ENCODE results near the gene STARD3. TPM values are rescaled to one million over a fixed set of nuclear protein-coding genes. Genes with fewer than 3 reads are reported as not detected.
A peak's percentile ranks its signal among the peaks of the same experiment; 100 is the strongest.

Gene STARD3
- polyA plus RNA-seq, 2 of the 4 experiments (the other 2 are of a cell fraction): 54.6 to 56.0 TPM

GRCh38 chr17:39687101-39687545 lies 50.2 kb downstream of the STARD3 start:
- Histone ChIP-seq H3K27ac (peak overlapping the region; percentile 80 to 92), H3K4me1 (peaks cover 7% of the 10 kb centered on the region), H3K4me3 (peak overlapping the region; percentile 61), H3K9me3 (no peaks in the 10 kb centered on the region), H3K4me2 (peak overlapping the region; percentile 87)
- DNase-seq (ENCODE audit: low read depth in 1 of 2, low spot score in 1 of 2): no peak
- FAIRE-seq: no peak
- ATAC-seq: no peak
- ChIA-PET POLR2A (interaction anchor here (0.7 to 2.9 kb wide), 6 partner anchors 8 to 44 kb away, joined by 3 to 60 read pairs (median 5); partner anchors contain the start of genes ERBB2 and MIEN1), CTCF (interaction anchor here (0.6 to 50.7 kb wide), 8 partner anchors 8 to 473 kb away, joined by 3 to 1391 read pairs (median 4); partner anchors contain the start of genes MIEN1, PNMT, PPP1R1B and STARD3)
- TF ChIP-seq ZNF302 (CRISPR knock-in tag; IDR thresholded peaks at IDR 0.05) (no peak), HOXA7 (CRISPR knock-in tag; IDR thresholded peaks at IDR 0.05) (no peak), GATA3 (IDR thresholded peaks at IDR 0.05; ENCODE audit: borderline replicate concordance) (0 out of 2 replicates have a peak, but pooled peaks have one; percentile 3)
- 32% methylated on average over 6 of the region's 6 CpGs for WGBS (ENCODE audit: missing lambda C conversion rate)

GRCh38 chr17:39687546-39688474 lies 50.9 kb downstream of the STARD3 start, which contains the start of gene PGAP3:
Gene PGAP3, minus strand, starts transcription at chr17:39688057. Its CDS starts 43 bp downstream, at chr17:39688014.
- Histone ChIP-seq H3K27ac (peak within 1 kb of the TSS; percentile 80 to 92), H3K9me3 (no peaks in the 10 kb centered on the region), H3K4me1 (peaks cover 7% of the 10 kb centered on the region), H3K4me2 (peak within 1 kb of the TSS; percentile 87), H3K4me3 (peak within 1 kb of the TSS; percentile 61)
- ChIA-PET CTCF (interaction anchor here (0.5 to 50.7 kb wide), 14 partner anchors 9 to 66 kb away, joined by 3 to 1391 read pairs (median 4); partner anchors contain the start of genes ERBB2, MIEN1, PNMT and PPP1R1B), POLR2A (interaction anchor here (0.5 to 2.9 kb wide), 20 partner anchors 9 to 488 kb away, joined by 3 to 60 read pairs (median 4); partner anchors contain the start of genes ERBB2, MIEN1, PNMT and RPL19)
- WGBS (ENCODE audit: missing lambda C conversion rate): 3% methylated on average over 42 of the region's 45 CpGs
- peak; percentile 96 to 99 for DNase-seq (ENCODE audit: low read depth in 1 of 2, low spot score in 1 of 2)
- peak; percentile 96 to 97 for ATAC-seq
- no peak for TF ChIP-seq EP300 (IDR thresholded peaks at IDR 0.05)
- 0 out of 2 replicates have a peak, but pooled peaks have one; percentile 6 for TF ChIP-seq GATA3 (IDR thresholded peaks at IDR 0.05; ENCODE audit: borderline replicate concordance)
- TF ChIP-seq MAX (IDR thresholded peaks at IDR 0.05): peak; percentile 55
- TF ChIP-seq SREBF2 (IDR thresholded peaks at IDR 0.05): no peak
- 0 out of 2 replicates have a peak, but pooled peaks have one; percentile 28 for TF ChIP-seq TFCP2L1 (CRISPR knock-in tag; IDR thresholded peaks at IDR 0.05)
- TF ChIP-seq CTCF (IDR thresholded peaks at IDR 0.05): 0 out of 3 replicates have a peak, but pooled peaks have one; percentile 5
- TF ChIP-seq ATOH8 (CRISPR knock-in tag; IDR thresholded peaks at IDR 0.05; ENCODE audit: low read depth): 0 out of 2 replicates have a peak, but pooled peaks have one; percentile 26
- TF ChIP-seq HOXB13 (CRISPR knock-in tag; IDR thresholded peaks at IDR 0.05; ENCODE audit: low read depth): 0 out of 2 replicates have a peak, but pooled peaks have one; percentile 55
- 0 out of 2 replicates have a peak, but pooled peaks have one; percentile 32 for TF ChIP-seq RFX5 (IDR thresholded peaks at IDR 0.05)
- no peak for TF ChIP-seq USF2 (IDR thresholded peaks at IDR 0.05)
- TF ChIP-seq ESRRA (IDR thresholded peaks at IDR 0.05; ENCODE audit: borderline replicate concordance, low read length): no peak
- no peak for TF ChIP-seq RARB (CRISPR knock-in tag; IDR thresholded peaks at IDR 0.05)
- peak; percentile 64; the same call in 1 of the 2 replicates for TF ChIP-seq EHMT2 (IDR thresholded peaks at IDR 0.05; ENCODE audit: low read depth)
- TF ChIP-seq POLR2A (IDR thresholded peaks at IDR 0.05; ENCODE audit: low read length): peak; percentile 66
- peak; percentile 82; the same call in 1 of the 2 replicates for TF ChIP-seq PHF8 (IDR thresholded peaks at IDR 0.05; ENCODE audit: borderline replicate concordance, low read depth)
- peak; percentile 55; the same call in 1 of the 2 replicates for TF ChIP-seq EHF (CRISPR knock-in tag; IDR thresholded peaks at IDR 0.05)
- TF ChIP-seq MYC (IDR thresholded peaks at IDR 0.05; ENCODE audit: borderline replicate concordance, low read length): peak; percentile 28; the same call in 1 of the 2 replicates
- no peak for TF ChIP-seq NFE2L2 (conservative IDR thresholded peaks at IDR 0.05; ENCODE audit: low read length)
- TF ChIP-seq JUN (IDR thresholded peaks at IDR 0.05): peak; percentile 64 to 88; a peak in 3 of 5 replicates
- no peak for TF ChIP-seq TP53 (CRISPR knock-in tag; IDR thresholded peaks at IDR 0.05)
- no peak for FAIRE-seq
